GM10266 (cell line): ENCODE measurements around the gene PKD1L1.
A peak's percentile ranks its signal among the peaks of the same experiment; 100 is the strongest.

ENCODE experiments used
- DNase-seq: peaks from one replicate; pipeline ENCODE4 v3.0.0; 2012; ENCODE audit errors: extremely low spot score
- CTCF ChIP-seq: IDR thresholded peaks from 2 replicates; pipeline ENCODE4 v1.5.1; 2012; ENCODE audit warnings: mild to moderate bottlenecking, low read depth; ENCODE audit not compliant: control insufficient read depth, insufficient read depth; ENCODE audit errors: missing control alignments

Gene PKD1L1

GRCh38 chr7:47893721-47894365 lies 54.4 kb downstream of the PKD1L1 start:
- DNase-seq: no peak
- TF ChIP-seq CTCF: no peak

- peak; percentile 40 for TF ChIP-seq CTCF
Measured at GRCh38 chr7:47893238-47893637, 55.0 kb downstream of the PKD1L1 start.

GRCh38 chr7:47890606-47891005 lies 57.7 kb downstream of the PKD1L1 start:
- DNase-seq: no peak
- no peak for TF ChIP-seq CTCF

More at GRCh38 chr7:47893238-47893637, 55.0 kb downstream of the PKD1L1 start:
- peak; percentile 34 for DNase-seq

- DNase-seq: no peak
- no peak for TF ChIP-seq CTCF
Measured at GRCh38 chr7:47890125-47890524, 58.1 kb downstream of the PKD1L1 start.

GRCh38 chr7:47889723-47890122 lies 58.5 kb downstream of the PKD1L1 start:
- no peak for DNase-seq
- TF ChIP-seq CTCF: no peak

- DNase-seq: no peak
- TF ChIP-seq CTCF: no peak
Measured at GRCh38 chr7:47888371-47889265, 59.6 kb downstream of the PKD1L1 start.
